HG02943 (cell line): Measurements from ENCODE around the gene AMPD3.

ENCODE experiments used
- ATAC-seq: cut with Tn5 transposase; IDR thresholded peaks from one replicate; pipeline ENCODE4 v1.9.1; 2021; ENCODE audit warnings: mild to moderate bottlenecking, low read depth, moderate library complexity; ENCODE audit not compliant: unreplicated experiment

Gene AMPD3

DNA sequence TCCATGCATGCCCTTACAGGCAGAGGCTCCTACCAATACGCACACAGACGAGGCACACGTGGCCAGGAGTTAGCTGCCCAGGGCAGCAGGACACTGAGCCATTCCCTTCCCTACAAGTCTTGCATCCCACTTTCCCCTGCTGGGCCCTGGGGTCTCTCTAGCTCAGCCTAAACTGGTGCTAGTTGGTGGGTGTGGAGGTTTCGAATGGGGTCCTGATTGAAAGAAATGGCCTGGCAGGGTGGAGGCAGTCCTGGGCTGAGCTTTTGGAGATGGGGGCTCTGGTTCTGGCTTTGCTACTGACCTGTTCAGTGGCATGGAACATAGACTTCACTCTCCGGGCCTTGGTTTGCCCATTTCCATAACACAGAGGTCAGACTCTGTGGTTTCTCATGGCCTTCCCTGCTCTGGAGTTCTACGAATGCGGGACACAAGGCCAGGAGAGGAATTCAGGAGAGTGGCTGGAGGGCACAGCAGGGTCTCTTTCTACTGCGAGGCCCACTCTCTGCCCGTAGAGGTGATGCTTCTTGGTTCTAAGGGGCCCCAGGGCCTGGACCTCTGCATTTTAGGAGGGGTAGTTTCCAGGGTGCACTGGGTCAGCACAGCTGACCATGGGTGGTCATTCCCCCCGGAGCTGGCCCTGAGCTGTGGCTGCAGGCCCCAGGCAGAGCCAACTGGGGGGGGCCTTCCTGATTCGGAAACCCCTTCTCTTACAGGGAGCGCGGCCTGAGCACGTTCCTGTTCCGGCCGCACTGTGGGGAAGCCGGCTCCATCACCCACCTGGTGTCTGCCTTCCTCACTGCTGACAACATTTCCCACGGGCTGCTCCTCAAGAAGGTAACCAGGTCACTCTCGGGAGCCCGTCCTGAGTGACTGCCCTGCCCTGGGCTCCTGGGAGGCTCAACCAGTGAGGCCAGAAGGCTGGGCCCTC is 46.0 kb downstream of the AMPD3 start:
- ATAC-seq = no peak

DNA sequence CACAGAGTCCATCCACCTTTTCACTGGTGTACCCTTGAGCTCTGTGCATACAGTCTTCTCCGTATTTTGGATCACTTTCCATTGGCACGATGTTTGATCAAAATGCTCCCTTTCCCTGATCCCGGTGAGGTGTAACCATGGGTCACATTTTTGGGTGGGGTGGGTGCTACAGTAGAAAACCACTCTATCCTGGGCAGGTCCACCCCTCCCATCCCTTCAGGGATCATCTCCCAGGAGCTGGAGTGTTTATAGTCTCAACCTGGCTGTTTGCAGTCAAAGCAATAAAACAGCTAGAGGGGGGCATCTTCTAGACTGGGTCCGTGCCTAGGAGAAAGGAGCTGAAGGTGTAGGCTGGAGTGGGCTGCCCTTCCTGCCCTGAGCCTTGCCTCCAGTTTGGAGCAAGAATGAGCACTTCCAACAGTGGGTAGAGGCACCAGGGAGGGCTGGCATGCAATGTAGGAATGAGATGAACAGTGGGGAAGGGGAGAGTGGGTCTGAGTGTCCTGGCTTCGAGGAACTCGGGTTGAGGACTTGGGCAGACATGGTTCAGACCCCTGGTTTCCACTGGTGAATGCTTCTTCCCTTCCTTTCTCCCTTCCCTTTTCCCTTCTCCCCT is 47.1 kb downstream of the AMPD3 start:
- ATAC-seq = no peak

DNA sequence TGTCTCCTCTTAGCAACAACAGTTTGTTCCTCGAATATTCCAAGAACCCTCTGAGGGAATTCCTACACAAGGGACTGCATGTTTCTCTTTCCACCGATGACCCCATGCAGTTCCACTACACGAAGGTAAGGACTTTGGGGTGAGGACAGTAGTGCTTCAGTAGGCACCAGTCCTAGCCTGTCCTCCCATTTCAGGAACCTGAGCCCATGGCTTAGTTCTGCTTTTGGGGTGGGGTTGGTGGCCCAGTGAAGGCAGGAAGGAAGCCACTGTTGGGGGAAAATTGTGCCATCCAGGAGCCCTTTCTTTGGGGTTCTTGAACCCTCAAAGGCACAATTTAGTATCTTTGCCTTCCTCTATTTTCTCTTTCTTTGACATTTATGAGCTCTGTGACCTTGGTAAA is 47.7 kb downstream of the AMPD3 start:
- no peak for ATAC-seq

DNA sequence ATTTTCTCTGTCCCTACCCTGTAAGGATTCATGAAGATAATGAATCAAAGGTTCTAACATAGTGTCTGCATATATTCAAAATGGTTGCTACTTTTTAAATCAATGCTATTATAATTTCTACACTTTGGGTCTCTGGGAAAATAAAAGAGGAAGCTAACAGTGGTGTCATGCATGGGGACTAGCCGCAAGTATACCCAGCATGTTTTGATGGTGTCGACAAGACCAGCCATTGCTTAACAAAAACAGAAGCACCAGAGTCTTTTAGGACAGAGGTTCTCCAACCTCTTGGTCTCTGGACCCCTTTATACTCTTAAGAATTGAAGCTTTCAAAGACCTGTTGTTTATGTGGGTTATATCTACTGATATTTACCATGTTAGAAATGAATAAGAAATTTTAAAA is 48.2 kb downstream of the AMPD3 start:
- no peak for ATAC-seq

DNA sequence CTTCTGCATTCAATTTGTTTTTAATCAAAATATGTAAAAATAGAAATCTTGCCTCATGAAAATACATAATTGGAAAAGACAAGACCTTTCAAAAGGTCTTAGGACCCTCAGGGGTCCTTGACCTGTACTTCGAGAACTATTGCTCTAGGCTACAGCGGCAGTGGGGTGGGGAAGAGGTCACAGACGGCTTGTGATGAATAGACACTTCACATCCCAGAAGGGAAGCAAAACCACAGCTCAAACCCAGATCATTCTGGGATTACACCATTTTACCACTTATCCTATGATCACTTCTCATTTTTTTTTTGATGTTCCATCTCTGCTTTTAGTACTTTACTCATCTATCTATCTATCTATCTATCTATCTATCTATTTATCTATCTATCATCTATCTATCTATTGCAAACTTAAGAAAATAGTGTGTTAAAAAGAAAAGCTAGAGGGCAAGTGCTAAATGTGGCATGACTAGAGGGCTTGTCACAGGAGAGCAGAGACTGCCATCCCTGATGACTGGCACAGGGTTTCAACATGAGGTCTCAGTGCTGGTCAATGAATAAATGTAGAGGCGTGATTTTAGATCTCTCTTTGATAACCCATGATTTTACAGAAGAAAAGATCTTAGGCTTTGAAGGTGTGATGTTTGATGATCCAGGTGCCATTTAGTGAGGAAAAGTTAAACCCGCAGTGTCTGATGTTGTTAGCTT is 48.9 kb downstream of the AMPD3 start:
- no peak for ATAC-seq

DNA sequence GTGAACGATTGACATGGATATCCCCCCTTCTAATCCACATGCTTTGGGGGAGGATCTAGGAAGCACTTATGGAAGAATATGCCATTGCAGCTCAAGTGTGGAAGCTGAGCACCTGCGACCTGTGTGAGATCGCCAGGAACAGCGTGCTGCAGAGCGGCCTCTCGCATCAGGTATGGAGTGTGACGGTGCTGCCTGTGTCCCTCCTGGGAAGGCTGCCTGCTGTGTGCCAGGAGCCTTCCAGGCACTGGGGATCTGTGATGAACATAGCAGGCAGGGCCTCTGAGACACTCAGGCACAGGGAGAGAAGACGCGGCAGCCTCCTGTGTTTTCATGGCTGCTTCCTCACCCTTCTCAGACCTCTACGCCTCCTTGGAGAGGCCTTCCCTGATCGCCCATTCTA is 49.4 kb downstream of the AMPD3 start:
- no peak for ATAC-seq

DNA sequence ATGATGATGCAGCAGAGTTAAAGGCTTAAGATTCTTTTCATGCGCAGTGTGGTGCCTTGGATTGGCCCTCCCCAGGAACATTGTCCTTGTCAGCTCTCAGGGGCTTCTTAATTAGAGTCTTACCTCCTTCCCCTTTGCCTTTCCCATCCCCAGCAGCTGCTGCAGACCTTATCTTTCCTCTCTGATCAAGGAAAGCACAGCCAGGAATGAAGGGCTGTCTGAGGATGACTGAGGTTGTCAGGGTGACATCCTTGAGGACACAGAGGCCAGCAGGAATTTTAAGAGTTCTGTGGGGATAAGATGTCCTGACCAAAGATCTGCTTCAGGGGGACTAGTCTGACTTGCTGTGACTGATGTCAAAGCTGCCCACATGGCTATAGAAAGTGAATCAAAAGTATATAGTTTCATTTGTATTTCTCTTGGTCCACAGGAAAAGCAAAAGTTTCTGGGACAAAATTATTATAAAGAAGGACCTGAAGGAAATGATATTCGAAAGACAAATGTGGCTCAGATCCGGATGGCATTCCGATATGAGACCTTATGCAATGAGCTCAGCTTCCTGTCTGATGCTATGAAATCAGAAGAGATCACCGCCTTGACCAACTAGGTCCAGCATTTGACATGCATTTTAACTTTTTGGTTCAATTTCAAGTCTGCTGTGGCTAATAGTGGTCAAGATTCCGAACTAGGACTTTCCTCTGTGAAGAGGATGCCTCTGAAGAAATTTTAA is 50.4 kb downstream of the AMPD3 start:
- no peak for ATAC-seq

DNA sequence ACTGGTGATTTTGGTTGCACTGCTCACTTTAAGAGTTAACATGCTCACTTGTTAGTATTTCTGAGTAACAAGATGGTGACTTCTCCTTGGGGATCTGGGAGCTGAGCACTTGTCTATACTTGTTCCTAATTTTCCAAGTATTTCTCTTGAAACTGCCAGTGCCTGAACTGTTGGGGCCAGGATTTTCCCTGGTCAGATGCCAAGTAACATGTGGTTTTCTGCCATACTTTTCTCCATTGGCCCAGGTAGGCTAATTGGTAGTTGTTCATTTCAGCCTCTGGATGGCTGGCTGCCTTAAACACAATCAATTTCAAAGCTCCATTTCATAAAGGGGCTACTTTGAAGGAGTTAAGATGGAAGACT is 50.9 kb downstream of the AMPD3 start:
- ATAC-seq = no peak

DNA sequence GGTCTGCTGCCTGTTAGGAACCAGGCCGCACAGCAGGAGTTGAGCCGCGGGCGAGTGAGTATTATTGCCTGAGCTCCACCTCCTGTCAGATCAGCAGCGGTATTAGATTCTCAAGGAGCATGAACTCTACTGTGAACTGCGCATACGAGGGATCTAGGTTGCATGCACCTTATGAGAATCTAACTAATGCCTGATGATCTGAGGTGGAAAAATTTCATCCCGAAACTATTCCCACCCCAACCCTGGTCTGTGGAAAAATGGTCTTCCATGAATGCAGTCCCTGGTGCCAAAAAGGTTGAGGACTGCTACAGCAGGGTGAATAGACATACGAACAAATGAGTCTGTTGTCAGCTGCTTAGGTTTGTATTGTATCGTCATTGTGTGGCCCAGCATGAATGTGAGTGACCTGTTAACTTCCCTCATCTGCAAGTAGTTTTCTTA is 56.1 kb downstream of the AMPD3 start:
- no peak for ATAC-seq

DNA sequence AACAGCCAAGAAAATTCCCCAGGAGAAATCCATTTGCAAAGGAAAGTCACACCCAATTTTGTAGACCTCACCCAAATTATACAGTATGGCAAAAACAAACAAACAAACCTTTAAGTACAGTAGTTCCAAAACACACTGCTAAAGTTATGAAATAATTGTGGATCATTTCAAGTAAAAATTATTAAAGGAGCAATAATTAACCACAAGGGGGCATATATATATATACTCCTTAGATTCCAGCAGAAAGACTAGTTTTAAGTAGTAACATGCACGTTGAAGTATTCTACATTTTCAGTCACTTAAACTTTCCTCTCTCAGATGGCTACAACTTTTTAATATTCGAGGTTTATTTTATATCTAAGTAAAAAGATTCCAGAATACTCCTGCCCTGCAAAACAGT is 59.1 kb downstream of the AMPD3 start:
- no peak for ATAC-seq

DNA sequence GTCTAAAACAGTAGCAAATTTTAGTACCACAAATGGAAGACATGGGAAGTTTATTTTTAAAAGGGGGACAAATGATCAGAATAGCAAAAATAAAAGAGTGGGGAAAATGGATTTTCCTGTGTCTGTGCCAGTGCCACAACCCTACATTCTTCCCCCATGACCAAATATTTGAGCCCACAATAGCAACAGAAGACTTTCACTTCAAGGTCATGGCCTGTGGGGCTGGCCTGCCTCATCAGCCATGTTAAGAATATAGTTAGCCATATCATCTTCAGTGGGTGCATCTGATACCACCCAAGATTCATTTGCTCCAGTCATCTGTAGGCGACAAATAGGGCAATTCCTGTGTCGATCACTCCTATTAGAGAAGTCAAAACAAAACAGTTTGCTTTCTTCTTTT is 59.6 kb downstream of the AMPD3 start:
- ATAC-seq = no peak

DNA sequence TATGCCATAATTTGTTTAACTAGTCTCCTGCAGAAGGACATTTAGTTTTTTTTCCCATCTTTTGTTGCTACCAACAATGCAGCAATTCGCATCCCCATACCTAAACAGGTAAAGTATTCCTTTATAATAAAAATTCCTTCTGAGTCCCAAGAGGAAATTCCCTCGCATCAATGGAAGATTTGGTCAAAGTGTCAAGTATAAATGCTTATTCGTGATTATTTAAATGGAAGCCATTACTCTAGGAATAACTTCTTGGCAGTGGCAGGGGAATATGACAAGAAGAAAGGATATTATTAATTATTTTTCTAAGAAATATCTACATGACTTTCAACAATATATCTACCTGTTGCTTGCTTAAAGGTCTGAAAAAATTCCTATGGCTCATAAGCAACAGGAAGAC is 60.4 kb downstream of the AMPD3 start:
- ATAC-seq = no peak

DNA sequence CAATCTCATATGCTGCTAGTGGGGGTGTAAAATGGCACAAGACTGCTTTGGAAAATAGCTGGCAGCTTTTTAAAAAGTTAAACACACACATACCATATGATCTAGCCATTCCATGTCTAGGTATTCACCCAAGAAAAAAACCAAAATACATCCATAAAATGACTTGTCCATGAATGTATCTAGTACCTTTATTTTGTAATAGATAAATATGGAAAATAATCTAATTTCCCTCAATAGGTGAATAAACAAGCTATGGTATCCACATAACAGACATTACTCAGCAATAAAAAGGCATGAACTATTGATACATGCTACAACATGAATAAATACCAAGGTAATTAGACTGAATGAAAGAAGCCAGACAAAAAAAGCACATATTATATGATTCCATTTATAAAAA is 63.1 kb downstream of the AMPD3 start:
- no peak for ATAC-seq

DNA sequence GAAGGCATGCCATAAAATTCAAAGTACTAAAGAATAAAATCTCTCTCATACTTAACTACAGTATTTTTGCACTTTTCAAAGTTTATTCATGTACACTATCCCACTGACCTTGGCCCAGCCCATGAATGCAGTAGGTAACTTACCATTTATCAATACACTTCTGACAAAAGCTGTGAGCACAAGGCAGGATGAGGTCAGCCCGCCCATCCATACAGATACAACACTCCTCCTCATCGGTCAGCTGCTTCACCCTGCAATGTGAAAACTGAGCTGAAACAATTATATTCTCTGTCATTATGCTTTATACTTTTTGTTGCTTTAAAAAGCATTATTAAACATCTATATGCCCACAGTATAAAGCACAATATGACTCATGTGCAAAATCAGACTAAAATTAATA is 63.8 kb downstream of the AMPD3 start:
- no peak for ATAC-seq

DNA sequence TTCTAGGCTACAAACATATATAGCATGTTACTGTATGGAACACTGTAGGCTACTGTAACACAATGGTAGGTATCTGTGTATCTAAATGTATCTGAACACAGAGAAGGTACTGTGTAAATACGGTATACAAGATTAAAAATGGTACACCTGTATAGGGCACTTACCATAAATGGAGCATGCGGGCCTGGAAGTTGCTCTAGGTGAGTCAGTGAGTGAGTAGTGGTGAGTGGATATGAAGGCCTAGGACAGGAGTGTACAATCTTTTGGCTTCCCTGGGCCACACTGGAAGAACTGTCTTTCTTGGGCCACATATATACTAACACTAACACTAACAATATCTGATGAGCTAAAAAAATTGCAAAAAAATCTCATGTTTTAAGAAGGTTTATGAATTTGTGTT is 64.6 kb downstream of the AMPD3 start:
- no peak for ATAC-seq

DNA sequence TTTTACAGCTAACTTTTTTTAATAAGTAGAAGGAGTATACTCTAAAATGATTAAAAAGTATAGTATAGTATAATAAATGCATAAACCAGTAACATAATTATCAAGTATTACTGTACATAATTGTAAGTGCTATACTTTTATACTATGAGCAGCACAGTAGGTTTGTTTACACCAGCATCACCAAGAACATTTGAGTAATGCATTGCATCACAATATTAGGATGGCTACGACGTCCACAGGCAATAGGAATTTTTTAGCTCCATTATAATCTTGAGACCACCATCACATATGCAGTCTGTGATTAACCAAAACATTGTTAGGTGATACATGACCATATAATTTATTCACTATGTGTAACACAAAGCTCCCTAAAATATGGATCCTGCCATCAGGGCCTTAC is 65.5 kb downstream of the AMPD3 start:
- ATAC-seq = no peak

DNA sequence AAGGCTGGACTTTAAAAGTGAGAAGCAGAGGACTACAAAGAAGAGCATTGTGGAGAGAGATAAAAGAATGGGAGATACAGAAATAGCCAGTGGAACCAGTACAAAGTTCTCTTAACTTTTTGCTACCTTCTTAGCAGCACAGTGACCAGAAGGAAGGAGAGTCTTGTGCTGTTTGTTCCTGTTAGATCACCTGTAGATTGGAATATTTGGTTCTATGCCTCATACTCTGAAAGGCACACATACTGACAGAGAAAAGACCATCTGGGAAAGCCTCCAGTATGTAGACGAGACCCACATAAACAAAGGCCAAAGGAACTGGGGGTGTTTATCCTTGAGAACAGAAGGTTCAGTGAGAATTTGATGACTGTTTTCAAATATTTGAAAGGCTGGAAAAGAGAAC is 67.2 kb downstream of the AMPD3 start:
- no peak for ATAC-seq

DNA sequence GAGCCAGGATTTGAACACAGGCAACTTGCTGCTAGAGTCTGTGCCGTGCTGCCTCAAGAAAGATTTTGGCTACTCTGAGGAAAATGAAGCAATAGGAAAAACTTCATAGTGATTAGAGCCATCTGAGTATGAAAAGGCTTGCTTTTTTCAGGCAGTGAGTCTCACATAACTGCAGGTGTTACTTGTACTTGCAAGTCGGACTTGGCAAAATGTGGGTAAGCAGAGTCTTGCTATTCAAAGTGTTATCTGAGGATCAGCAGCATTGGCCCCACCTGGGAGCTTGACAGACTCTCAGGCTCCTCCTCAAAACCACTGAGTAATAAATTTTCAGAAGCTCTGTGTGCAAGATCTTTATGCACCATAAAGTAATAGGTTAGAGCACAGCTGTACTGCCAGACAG is 67.9 kb downstream of the AMPD3 start:
- no peak for ATAC-seq

DNA sequence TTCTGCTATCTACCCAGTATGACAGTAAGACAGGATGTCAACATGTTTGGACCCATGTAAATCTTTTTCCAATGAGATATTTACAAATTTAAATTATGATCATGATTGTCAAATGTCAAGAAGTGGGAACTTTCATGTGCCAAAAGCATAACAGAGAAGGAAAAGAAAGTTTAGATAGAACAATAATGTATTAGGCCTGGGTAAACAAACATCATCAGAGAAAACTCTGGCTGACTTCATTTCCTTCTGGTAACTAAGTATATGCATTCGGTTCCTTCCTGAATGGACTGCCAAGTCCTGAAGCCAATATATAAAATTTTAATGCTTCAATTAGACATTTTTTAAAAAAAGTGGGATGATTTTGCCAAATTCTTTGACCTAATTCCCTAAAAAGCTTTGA is 69.4 kb downstream of the AMPD3 start:
- ATAC-seq = no peak

DNA sequence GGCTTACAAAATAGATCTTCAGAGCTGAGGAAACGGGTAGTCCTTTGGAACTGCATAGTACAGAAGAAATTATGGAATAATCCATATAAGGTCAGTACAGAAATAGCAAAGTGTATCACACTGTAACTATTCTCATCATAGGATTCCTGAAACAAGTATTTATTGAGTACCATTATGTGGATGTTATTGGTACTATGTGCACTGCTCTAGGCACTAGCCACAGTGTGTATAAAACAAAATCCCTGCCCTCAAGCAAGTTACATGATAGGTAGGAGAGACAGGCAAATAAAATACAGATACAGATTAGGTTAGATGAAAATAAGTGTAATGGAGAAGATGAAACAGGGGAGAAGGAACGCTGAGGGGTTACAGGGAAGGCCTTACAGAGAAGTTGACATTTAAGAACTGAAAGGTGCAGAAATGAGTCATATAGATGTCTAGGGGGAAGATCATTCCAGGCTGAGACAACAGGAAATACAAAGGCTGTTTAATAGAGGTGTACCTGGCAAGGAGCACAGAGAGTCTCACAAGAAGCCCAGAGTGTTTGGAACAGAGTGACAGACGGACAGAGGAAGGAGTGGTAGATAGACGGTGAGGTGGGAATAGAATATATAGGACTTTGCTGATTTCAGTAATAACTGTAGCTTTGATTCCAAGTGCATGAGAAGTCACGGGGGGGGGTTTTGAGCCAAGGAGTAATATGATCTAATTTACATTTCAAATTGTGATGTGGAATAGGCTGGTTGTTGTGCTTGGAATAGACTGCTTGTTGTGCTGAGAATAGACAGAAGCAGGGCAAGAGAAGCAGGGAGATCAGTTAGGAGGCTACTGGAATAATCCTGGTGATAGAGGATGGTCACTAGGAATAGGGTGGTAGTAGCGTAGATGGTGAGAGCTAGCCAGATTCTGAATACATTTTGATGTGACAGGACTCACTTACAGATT is 72.2 kb downstream of the AMPD3 start:
- no peak for ATAC-seq
